ENCODE measurements around the gene EEF2KMT.

EEF2KMT gene

DNA sequence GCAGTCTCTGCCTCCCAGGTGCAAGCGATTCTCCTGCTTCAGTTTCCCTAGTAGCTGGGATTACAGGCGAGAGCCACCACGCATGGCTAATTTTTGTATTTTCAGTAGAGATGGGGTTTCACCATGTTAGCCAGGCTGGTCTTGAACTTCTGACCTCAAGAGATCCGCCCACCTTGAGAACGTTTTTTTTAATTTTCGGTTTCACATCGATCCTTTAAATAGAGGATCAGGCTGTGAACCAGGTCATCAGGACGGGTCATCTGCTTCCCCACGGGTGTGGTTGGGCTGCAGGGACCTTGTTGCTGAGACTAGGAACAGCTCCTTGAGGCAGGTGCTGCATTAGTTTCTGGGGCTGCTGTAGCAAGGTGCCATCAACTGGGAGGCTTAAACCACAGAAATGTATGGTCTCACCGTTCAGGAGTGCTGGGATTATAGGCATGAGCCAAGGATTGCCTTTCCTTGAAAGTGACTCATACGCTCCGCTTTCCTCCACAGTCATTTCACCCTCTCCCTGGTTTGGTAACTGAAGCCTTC is 55.9 kb downstream of the EEF2KMT start:
- no peak overlapping the region for H3K4me3 ChIP-seq (ENCODE audit: low read depth, low read length)
- TF ChIP-seq, protein P1, sequence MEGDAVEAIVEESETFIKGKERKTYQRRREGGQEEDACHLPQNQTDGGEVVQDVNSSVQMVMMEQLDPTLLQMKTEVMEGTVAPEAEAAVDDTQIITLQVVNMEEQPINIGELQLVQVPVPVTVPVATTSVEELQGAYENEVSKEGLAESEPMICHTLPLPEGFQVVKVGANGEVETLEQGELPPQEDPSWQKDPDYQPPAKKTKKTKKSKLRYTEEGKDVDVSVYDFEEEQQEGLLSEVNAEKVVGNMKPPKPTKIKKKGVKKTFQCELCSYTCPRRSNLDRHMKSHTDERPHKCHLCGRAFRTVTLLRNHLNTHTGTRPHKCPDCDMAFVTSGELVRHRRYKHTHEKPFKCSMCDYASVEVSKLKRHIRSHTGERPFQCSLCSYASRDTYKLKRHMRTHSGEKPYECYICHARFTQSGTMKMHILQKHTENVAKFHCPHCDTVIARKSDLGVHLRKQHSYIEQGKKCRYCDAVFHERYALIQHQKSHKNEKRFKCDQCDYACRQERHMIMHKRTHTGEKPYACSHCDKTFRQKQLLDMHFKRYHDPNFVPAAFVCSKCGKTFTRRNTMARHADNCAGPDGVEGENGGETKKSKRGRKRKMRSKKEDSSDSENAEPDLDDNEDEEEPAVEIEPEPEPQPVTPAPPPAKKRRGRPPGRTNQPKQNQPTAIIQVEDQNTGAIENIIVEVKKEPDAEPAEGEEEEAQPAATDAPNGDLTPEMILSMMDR (IDR thresholded peaks at IDR 0.05; ENCODE audit: low read depth, low read length) = no peak

DNA sequence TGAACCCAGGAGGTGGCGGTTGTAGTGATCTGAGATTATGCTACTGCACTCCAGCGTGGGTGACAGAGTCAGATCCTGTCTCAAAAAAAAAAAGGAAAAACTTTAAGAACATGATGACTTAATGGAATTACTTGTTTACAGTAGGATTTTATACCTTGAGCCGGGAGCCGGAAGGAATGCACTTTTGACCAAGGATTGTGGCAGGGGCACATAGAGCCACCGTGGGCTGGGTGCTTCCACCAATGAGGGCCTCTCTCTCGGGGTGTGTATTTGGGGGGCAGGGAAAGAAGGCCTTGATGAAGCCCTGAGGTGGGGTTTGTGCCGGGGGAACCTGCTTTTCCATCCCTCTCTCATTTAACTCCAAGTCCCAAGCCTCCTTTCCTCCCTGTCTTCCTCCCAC is 57.1 kb downstream of the EEF2KMT start:
- TF ChIP-seq, protein P1 (IDR thresholded peaks at IDR 0.05; ENCODE audit: low read depth, low read length) = no peak

DNA sequence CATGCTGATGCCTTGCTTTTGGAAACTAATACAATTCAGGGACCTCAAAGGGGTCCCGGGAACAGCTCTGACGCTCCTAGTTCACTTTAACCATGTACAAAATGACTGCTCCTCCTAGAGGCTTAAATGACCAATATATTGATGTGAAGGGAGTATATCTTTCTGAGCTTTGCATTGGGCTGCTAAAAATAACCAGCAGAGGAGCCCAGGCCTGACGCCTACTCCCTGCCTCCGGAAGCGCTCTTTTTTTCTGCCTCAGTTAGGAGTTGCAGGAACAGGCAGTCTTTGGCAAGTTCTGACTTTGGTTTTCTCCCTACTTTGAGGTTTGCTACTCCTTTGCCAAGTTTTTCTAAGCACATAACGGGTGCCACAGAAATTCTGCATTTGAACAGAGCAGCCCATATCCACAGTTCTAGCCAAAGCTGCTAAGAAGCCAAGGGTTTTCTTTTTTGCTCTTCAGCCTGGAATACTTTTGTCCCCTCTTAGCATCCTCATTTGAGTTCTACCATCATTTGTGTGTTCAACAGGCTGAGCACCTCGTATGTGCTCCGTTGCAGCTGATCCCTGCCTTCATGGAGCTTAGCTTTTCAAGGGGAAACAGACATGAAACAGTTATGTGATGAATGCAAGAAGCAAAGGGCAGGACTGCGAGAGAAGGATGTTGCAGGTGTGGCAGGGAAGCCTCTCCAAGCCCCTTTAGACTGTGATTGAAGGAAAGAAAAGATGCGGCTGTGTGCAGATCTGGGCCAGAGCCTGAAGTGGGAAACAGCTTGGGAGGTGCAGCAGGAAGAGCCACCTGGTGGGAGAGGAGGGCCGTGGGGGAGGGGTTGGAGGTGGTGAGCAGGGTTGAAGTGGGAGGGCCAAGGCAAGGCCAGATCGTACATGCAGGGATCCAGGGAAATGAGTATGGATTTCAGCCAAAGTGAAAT is 61.1 kb downstream of the EEF2KMT start:
- TF ChIP-seq, protein P1 (IDR thresholded peaks at IDR 0.05; ENCODE audit: low read depth, low read length) = no peak
- H3K4me3 ChIP-seq (ENCODE audit: low read depth, low read length) = no peak overlapping the region

More for the DNA sequence above, 57.1 kb downstream of the EEF2KMT start:
- no peak overlapping the region for H3K4me3 ChIP-seq (ENCODE audit: low read depth, low read length)

DNA sequence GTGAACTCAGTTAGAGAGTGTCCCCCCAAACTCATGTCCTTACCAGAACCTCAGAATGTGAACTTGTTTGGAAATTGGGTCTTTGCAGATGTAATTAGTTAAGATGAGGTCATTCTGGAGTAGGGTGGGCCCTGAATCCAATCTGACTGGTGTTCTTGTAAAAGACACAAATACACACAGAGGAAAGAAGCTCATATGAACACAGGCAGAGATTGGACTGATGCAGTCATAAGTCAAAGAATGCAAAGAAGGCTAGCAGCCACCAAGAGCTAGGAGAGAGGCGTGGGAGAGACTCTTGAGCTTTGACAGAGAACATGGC is 61.7 kb downstream of the EEF2KMT start:
- TF ChIP-seq, protein P1 (IDR thresholded peaks at IDR 0.05; ENCODE audit: low read depth, low read length) = no peak
- H3K4me3 ChIP-seq (ENCODE audit: low read depth, low read length) = no peak overlapping the region

Data from WI38 (cell line).